Measurements from ENCODE around the gene CHST9.
"Not testable (repeated sequence)": the region's sequence is repeated elsewhere in the genome, so short reads cannot be mapped to it uniquely, and the experiment has no call there.

CHST9 gene, protein sequence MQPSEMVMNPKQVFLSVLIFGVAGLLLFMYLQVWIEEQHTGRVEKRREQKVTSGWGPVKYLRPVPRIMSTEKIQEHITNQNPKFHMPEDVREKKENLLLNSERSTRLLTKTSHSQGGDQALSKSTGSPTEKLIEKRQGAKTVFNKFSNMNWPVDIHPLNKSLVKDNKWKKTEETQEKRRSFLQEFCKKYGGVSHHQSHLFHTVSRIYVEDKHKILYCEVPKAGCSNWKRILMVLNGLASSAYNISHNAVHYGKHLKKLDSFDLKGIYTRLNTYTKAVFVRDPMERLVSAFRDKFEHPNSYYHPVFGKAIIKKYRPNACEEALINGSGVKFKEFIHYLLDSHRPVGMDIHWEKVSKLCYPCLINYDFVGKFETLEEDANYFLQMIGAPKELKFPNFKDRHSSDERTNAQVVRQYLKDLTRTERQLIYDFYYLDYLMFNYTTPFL

DNA sequence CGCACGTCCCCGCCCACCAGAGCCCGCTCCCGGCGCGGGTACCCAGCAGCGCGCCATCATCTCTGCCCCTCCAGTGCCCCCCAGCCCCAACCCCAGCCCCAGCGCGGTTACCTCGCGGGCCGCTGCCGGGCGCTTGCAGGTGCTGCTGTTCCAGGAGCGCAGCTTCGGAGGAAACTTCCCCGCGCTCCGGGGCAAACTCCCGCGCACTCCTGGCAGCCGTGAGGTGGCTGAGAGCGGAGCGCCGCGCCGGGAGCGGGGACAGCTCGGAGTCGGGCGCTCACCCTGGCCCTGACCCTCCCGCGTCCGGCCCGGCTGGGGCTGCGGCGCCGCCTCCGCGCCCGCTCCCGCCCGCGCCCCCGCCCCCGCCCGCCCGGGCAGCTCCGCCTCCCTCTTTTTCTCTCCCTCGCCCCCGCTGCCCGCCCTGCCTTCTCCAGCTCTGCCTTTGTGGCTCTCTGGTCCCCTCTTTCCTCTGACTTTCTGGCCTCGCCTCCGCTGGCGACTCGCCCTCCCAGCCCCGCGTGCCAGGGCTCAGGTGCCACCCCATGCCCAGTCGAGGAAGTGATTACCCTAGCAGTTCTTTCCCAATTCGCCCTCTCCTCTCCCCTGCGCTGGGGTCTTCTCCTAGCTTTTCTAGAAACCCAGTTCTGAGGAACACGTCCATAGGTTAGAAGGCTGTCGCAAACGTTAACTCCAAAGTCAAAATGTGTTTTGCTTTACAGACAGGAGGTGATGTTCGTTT, at the start of gene CHST9:
CHST9 (minus strand) TSS at position 284 of the 739 bp plus-strand sequence. CDS start 42,499 bp downstream, outside the sequence.
- DNase-seq (ENCODE audit: low spot score) = peak; percentile 70

DNA sequence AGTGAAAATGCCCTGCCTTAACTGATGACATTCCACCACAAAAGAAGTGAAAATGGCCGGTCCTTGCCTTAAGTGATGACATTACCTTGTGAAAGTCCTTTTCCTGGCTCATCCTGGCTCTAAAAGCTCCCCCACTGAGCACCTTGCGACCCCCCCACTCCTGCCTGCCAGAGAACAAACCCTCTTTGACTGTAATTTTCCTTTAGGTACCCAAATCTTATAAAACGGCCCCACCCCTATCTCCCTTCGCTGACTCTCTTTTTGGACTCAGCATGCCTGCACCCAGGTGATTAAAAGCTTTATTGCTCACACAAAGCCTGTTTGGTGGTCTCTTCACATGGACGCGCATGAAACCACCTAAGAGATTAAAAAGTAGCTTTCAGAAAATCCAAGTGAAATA, 47.2 kb upstream of the CHST9 start:
- not testable (repeated sequence) for DNase-seq (ENCODE audit: low spot score)

DNA sequence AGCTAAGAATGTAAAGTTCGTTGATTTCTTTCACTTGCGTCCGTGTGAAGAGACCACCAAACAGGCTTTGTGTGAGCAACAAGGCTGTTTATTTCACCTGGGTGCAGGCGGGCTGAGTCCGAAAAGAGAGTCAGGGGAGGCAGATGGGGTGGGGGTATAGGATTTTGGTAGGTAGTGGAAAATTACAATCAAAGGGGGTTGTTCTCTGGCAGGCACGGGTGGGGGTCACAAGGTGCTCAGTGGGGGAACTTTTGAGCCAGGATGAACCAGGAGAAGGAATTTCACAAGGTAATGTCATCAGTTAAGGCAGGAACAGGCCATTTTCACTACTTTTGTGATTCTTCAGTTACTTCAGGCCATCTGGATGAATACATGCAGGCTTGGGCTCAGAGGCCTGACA, 46.6 kb upstream of the CHST9 start:
- DNase-seq (ENCODE audit: low spot score) = not testable (repeated sequence)

DNA sequence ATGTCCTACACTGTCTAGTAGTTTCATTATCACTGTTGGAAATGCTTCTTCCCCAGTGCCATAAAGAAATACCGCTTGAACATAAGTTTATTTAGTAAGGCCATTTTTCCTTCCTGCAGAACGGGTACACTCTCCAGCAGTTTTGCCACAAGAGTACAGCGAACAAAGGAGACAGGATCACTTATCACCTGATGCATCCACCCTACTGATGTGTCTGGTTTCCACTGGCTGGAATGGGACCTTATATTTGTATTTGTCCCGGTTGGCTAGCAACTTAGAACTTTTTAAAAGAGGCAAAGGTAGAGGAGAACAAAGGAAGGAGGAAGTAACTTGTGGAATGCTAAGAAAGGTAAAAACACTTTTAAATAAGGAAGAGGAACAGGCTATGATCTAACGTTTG, 46.1 kb upstream of the CHST9 start:
- not testable (repeated sequence) for DNase-seq (ENCODE audit: low spot score)

DNA sequence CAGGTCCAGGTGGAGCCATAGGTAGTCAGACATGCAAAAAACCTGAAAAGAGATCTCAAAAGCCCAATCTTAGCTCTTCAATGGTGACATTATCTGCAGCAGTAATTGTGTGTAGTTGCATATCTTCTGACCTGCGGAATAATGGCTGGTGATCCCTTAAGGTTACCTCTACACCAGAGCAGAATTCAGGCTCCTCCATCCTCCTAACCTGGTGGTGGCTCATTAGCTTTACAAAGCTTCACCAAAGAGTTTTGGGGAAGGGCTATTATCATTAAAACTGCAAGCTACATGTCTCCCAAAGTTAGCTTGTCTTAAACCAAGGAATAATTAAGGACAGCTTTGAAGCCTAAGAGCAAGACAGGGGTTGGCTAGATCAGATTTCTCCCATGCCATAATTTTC, 42.6 kb upstream of the CHST9 start:
- DNase-seq (ENCODE audit: low spot score) = no peak

DNA sequence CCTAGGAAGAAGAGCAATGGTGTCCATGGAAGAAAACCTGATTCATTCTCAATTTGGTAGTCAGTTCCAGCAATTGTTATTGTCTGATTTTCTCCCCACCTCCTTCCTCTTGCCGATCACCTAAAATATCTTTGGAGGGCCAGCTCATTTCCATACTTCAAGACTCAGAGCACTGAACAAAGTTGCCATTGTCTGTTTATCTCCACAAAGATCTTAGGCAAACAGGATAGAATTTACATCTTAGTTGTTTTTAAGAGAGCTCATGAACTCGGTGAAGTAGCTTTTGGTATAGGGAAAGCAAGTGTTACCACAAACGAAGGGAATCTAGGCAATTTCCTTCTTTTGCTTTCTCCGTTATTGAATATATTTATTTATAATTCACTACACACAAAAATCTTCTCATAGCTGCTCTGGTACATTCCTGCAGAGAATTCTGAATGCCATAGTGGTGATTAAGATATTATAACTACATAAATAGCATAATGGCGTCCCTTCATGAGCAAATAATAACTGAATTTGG, 41.5 kb upstream of the CHST9 start:
- DNase-seq (ENCODE audit: low spot score) = no peak

DNA sequence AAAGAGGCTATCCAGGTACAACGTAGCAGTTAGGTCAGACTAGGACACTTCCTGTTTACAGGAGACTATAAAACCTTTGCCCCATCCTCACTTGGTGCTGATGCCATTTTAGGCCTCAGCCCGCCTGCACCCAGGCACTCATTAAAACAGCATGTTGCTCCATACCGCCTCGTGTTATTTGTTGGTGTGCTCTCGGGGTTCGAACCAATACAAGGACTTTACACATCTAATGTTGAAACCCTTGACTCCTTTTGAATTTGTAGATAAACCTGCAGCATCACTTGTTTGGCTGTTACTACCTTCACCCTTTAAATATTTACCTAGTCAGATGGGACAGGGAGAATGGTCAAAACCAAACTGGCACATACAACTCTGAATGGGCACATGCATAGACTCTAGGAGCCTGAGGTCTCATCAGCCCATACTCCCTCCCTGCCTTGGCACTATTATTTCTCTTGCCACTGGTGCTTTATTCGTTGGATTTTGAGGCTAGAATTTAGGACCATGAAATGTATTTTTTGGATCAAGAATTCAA, 40.9 kb upstream of the CHST9 start:
- DNase-seq (ENCODE audit: low spot score) = no peak

DNA sequence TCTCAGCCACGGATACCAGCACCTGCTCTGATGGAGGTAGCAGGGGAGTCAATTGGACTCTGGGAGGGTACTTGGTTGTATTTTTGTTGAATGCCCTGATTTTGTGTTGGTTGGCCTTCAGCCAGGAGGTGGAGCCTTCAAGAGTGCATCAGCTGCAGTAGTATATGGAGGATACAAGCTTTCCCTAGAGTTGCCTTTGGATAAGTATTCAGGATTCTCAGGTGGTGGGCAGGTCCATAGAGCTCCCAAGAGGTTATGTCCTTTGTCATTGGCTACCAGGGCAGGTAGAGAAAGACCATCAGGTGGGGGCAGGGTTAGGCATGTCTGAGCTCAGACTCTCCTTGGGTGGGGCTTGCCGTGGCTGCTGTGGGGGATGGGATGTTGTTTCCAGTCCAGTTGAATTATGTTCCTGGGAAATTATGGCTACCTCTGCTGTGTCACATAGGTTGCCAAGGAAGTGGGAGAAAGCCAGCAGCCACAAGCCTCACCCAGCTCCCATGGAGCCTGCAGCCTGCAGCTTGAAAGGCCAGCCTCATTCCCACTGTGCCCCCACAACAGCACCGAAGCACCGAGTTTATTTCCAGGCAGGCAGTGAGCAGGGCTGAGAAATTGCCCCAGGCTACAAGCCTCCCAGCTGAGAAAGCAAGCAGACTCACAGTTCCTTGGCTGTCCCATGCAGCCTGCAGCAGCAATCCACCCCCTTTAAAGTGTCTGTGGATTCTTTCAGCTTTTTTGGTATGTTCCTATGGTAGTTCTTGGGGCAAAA, 38.6 kb upstream of the CHST9 start:
- no peak for DNase-seq (ENCODE audit: low spot score)

DNA sequence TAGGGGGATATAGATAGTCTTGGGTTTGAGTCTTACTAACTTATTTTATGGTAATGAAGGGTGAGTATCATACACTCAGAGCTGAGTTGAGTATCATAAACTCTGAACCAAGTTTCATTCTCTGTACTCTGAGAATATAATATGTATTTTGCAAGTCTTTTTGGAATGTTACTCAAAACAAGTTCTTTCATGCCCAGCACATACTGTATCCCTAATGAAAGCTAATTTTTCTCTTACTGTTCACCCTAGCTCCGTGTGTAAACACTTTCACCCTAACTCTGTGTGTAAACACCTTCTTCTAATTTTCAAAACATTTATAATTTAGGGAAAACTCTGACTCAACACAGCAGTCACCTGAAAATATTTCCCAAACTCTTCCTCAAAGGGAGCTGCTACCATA, 29.7 kb upstream of the CHST9 start:
- DNase-seq (ENCODE audit: low spot score) = no peak

DNA sequence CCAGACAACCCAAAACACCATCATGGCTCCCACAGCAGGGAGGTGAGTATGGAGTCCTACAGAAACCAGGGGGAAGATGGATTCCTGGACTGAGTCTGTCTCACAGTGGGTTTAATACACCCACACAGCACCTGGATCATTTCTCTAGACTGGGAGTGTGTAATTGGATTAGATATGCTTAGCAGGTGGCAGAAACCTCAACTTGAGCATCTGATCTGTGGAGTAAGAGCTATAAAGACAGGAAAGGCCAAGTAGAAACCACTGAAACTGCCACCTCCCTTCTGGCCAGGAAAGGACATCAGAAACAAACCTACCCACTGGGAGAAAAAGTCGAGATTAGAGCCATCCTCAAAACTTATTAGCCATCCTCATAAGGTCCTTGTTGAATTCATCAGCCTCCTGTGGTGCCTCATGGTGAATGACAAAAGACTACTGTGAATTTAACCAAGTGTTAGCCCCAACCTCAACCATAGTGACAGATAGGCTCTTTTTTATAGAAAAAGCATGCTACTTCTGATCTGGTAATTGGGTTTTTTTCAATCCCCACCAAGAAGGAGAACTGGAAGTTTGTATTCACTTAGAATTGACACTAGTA, 28.1 kb upstream of the CHST9 start:
- DNase-seq (ENCODE audit: low spot score) = no peak

DNA sequence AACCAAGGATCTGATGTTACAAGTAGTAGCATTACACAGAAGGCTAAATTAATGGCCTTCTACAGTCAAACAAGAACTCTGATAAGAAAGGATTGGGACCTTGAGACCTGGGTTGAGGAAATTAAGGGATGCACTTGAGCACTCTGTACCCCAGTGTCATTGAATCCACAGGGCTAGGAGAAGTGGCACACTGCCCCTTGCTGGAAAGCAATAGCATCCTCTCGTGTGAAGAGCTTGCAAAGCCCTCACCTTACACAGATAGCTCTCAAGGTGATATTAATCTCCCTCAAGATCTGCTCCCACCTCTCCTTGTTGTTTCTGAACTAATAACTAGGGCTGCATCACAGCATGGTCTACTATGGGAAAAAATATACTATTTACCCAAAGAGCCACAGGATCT, 26.5 kb upstream of the CHST9 start:
- no peak for DNase-seq (ENCODE audit: low spot score)

DNA sequence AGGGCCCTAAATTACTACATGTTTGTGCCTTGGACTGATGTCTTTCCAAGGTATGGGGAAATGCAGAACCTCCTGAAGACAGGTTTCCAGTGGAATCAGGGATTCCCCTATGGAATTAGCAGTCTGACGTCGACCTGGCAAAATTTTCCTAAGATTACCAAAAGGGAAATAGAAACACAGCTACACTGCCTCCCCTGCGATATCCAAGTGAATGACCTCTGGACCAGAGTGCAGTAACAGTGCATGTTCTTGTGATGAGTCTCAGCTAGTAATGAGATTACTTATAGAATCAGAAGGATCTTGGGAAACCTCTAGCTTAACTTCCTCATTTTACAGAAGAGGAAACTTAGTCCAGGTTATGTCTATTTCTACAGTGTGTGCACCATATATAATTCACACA, 21.3 kb upstream of the CHST9 start:
- no peak for DNase-seq (ENCODE audit: low spot score)

DNA sequence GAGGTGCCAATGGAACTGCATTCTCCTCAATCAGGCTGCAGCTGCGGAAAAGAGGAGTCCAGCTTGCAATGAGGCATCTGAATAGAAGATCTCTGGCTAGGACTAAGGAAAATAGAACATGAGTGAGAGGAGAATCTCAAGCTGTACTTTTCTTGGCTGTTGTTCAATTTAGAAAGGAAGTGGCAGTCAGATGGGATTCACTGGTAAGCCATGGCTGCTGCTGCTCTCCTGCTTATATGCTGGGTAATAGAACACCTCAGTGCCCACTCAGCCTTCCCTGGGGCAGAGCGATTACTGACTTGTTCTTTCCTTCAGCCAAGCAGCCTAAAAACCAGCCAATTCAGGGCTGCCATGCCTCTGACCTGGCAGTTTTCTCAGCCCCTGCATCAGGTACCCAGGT, 17.6 kb upstream of the CHST9 start:
- no peak for DNase-seq (ENCODE audit: low spot score)

DNA sequence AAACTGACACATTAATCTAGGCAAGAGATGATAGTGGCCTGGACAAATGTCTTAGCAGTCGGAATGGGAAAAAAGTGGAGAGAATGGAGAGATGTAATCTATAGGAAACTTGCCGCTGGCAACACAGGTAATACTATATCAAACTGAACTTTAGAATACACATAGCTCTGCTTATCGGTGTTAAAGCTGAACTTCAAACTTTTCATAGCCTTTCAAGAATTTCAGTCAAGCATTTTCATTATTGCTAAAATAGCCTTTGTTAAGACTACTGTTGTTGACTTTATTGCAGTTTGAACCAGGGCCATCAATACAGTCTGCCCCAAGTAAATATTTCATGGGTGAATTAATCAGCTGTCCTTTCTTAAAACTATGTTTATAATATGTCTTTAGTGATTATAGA, 12.9 kb upstream of the CHST9 start:
- no peak for DNase-seq (ENCODE audit: low spot score)

DNA sequence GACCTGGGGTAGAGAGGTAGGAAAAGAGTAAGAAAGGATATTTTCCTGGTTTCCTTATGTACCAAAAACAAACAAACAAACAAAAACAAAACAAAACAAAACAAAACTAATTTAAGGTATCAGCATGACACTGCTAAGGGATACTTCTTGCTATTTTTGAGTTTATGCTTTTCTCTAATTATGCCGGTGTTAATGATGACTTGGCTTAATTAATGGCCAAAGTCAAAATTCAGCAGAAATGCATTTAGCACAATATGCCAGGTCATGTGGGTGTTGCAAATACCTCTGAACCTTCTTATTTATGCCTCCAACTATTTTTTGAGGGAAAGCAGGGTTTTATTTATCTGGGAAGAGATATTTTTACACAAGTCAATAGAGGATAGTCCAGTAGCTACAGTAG, 3.2 kb upstream of the CHST9 start:
- no peak for DNase-seq (ENCODE audit: low spot score)

DNA sequence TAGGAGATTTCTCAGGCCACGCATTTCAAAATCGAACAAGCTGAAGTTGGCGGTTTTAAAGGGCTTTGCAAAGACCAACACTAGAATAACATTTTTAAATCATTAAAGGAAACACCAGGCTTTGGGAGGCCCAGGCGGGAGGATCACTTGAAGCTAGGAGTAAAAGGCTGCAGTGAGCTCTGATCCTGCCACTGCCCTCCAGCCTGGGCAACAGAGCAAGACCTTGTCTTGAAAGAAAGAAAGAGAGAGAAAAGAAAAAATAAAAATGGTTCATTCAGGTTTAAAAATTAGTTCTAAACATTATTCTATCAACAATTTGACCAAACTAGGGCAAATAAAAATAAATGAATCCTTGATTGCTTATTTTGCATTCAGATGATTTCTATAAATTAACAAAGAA, 789 bp upstream of the CHST9 start:
- no peak for DNase-seq (ENCODE audit: low spot score)

DNA sequence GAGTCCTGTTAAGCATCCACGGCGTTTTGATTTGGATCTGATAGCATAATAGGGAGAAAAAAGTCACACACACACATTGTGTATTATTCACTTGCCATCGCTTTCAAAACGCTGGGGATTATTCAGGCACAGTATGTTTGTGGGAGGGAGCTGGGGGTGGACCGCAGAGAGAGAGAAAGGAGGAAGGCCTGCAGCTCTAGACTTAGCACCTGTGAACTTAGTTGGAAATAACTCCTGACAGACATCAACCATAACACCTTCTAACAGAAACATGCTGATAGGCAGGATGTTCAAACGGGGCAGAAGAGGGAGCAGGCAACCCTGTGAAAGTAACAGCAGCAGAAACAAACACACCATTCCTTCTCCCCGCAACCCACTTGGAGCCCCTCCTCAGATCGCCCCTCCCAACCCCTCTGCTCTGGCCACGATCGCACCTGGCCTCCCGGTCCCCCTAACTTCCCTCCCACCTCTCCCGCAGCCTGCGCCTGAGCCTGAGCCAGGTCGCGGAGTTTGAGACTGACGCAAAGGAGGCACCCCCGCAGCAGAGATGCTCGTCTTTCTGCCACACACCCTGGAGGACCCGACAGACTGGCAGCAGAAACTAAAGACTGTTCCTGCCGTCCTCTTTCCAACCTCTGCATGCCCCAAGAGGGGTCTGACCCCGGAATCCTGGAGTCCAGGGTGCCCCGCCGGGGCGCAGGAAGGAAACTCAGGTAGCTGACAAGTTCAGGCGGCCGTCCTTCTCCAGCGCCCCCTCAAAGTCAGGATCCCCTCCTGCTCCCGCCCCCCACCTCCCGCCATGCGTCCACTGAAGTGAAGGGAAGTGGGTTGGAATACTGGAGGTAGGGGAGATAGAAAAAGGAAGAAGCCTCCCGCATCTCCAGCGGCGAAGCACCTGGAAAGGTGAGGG, 738 bp downstream of the CHST9 start:
- no peak for DNase-seq (ENCODE audit: low spot score)

DNA sequence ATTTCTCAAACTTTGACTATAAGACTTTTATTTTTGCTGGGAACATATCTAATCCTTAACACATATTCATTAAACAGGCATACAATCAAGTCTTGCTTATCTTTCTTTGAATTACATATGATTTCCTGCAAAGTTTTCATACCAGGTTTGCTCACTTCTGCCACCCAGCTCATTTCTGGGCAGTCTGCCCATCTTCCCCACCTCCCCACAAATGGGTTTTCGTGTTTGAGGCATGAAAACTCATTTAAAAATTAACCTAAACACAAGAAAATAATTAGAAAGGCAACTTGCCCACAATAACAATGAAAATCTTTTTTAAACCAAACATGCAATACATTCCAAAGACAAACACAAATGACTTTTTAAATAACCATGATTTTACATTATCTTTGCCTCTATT, 3.4 kb downstream of the CHST9 start:
- no peak for DNase-seq (ENCODE audit: low spot score)

DNA sequence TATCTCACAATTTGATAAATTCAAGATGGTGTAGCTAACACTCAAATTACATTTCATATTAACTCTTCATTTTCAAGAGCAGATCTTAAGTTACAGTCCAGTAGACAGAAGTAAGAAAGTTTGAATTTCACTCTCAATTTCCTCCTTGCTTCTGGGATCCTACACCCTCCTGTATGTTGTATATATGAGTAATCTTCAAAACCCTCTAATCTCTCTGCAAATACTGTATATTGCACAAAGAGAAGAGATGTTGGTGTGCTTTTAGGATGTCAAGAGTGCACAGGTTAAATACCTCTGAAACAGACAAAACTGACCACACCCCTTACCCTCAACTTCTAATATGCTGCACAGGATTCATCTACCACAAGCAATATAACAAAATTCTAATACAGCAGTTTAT, 6.7 kb downstream of the CHST9 start:
- DNase-seq (ENCODE audit: low spot score) = no peak

DNA sequence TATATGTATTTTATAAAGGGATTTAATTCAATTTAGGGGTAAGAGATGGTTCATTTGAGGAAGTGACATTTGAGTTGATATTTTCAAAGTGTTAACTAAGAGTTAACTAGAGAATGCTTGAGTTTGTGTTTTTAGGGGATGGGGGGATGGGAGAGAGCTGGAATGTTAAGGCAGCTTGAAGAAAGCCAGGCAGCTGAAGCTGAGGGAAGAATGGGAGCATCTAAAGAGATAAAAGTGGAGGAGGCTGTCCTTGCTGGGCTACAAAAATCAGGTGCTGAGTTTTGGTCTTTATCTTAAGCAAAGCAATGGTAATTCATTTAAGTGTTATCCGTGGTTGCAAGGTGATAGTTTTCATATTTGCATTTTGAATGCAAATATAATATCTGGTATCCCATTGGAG, 9.2 kb downstream of the CHST9 start:
- DNase-seq (ENCODE audit: low spot score) = no peak

DNA sequence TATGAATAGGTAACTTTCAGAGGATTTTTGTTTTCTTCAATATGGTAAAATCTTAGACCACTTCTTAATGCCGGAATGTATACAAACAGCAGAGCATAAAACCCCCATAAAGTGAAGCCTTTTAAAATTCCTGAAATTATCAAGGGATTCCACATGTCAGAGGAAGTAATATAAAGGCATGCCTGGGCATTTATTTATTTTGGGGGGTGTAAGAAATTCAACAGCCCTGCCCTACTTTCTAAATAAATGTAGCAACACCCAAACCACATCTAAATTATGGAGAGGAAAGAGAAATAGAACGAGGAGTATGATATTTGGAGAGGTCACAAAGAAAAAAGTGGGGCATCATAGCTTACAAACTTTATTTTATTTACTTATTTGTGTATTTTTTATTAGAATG, 9.9 kb downstream of the CHST9 start:
- no peak for DNase-seq (ENCODE audit: low spot score)
